Right renal cortex interstitium (tissue), 3 donors: ENCODE measurements around the gene IGSF21. TPM values are rescaled to one million over a fixed set of nuclear protein-coding genes. Genes with fewer than 3 reads are reported as not detected.

ENCODE experiments used
- DNase-seq, 3 donors: peaks; one replicate each; pipeline ENCODE4 v3.0.0-alpha.2; 2013; ENCODE audit warnings: low read depth in 3 of 3, low spot score in 2 of 3
- polyA plus RNA-seq, 3 donors: library from polyadenylated mRNA; unstranded; fragments of 120-200 nt; gene quantifications; one replicate each; pipeline ENCODE4 v1.2.1, GENCODE V29; 2013; ENCODE audit not compliant: insufficient read length in 3 of 3

Gene IGSF21
- polyA plus RNA-seq, 3 donors: 0.32 to 0.36 (median 0.34) TPM

DNA sequence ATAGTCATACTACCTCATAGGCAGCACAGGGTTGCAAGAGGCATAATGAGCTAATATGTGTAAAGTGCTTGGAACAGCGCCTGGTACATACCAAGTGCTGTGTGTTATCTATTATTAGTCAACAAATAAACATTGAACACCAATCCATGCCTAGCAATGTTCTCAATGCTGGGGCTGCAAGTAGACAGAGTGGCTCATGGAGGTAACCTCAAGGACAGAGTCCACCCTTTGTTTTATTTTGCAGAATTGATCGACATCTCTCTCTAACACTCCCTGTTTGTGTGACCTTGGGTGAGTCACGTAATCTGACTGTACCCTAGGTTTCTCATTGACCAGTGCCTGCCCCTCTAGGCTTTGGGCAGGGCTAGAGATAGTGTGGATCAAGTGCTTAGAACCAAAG lies 209.2 kb downstream of the IGSF21 start:
- DNase-seq: no peak

DNA sequence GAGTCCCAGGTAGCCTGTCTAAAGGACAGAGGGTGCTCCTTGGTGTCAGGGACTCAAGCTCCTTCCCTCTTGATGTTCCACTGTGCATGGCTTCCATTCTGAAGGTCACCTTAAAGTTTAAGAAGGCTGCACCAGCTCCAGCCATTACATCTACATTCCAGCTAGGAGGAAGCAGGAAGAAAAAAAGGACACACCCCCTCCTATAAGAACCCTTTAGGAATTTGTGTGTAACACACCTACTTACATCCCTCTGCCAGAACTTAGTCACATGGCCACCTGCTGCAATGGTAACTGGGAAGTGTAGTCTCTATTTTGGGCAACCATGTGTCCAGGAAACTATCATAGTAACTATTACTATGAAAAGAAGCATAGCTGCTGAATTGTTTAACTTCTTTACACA lies 211.5 kb downstream of the IGSF21 start:
- DNase-seq: no peak

DNA sequence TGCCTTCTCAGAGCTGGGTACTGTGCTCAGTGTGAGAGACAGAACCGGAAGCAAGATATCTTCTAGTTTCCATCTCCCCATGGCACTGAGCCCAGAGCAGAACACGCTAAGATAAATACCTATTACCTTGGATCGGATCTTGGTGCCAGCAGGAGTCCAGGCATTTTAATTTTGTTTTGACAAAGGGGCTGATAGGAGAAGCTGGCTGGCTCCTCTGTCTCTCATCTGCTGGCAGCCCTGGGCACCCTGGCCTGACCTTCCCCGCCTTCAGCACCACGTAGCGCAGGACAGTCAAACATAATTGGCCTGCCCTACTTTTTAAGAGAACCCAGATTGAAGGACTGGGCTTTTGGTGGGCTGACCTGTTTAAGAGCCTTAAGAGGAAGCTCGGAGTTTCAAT lies 212.5 kb downstream of the IGSF21 start:
- DNase-seq: no peak

DNA sequence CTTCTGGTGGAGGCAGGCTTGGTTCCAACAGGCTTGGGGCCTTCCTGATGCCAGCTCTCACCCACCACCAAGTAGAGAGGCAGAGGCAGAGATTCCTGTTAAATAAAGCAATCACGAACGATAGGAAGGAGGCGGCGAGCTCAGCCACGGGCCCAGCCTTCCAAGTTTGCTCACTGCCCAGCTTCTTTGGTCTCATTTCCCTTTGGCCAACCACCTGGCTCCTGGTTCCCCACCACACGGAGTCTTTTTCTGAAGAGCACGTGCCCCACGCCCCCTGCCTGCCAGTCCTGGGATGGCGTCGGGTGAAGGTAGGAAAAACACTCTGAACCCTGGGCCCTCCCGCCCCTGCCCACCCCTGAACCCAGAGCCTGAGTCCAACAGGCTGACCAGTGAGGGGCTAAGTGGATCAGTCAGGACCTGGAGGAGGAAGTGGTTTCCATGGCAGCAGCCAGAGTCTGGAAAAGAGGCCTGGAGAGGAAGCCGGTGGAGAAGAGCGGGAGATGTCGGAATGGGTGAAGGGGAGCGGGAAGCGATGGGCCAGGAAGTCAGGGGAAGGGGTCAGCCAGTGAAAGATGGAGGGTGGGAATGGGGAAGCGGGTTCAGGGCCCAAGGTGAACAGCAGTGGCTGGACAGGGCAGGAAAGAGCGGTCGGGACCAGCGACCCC lies 214.9 kb downstream of the IGSF21 start:
- no peak for DNase-seq

DNA sequence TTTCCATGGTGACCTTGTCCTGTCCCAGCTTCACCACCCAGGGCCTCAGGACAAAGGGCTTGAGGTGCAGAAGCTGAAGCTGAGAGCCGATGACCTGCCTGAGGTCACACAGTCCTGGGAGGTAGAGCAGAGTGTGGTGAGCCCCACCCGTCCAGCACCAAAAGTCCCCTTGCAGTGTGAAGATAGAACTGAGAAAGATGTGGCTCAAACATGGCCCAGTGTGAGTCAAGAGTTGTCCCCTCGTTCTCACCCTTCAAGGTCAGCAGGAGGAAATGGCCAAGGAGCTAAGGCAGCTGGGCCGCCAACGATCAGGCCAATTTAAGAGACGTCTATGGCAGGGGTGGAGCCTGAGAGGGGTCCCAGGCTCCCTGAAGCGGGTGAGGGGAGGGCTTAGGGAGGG lies 215.7 kb downstream of the IGSF21 start:
- DNase-seq: no peak

DNA sequence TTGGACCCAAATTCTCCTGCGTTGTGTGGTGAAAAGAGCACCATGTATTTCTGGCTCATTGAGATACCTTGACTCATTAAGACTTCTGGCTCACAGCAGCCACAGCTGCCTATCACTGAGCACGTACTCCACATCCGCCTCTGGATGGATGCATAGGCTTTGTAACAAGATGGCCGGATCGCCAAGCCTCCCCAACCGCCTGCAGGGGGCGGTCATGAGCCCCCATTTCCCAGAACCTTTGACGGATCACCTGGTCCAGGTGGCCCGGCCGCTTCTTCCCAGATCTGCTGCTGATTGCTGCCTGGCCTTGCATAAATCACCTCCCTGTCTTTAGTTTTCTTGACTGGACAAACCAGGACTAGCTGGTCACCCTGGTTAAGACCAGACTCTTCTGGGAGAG lies 216.6 kb downstream of the IGSF21 start:
- no peak for DNase-seq

DNA sequence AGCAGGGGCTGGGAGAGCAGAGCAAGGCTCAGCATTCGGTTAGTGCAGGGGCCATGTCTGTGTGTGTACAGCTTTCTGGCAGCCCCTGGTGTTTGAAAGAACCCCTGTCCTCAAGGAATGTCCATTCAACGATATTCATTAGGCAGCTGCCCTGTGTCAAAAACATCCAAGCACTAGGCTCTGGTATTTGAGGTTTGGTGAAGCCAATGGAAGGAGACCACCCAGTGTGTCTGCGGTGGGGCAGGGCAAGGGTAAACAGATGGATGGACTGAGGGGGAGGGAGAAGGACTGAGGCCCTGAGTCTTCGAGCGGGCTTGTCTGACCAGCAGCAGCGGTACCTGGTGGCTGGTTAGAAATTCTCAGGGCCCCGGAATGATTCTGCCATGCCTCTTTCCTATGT lies 217.5 kb downstream of the IGSF21 start:
- no peak for DNase-seq

DNA sequence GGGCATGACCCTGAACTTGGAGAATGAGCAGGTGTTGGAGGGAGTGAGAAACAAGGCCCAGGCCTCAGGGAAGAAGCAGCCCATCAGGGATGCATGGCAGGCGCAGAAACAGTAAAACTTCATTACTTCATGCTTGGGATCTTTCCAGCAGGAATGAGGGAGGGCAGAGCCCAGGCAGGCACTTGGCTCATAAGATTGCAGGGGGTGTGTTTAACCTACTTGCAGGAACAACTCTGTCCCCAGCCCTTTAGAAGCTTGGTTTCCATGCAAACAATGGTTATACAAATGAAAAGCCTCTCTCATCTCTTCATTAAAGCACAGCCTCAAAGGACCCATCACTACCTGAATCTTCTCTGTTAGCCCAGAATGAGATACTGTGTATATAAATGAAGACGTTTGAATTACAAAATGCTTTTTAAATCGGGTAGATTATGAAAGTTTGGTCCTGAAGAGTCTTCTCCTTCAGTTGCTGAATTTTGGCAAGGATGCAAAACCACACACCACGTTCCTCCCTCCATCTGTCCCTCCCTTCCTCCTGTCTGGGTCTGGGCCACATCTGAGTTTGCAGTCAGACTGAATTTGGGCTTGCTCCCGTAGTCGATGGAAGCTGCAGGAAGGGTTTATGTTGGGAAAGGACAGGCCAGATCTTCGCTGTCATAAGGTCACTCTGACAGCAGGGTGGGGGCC lies 218.8 kb downstream of the IGSF21 start:
- DNase-seq: no peak

DNA sequence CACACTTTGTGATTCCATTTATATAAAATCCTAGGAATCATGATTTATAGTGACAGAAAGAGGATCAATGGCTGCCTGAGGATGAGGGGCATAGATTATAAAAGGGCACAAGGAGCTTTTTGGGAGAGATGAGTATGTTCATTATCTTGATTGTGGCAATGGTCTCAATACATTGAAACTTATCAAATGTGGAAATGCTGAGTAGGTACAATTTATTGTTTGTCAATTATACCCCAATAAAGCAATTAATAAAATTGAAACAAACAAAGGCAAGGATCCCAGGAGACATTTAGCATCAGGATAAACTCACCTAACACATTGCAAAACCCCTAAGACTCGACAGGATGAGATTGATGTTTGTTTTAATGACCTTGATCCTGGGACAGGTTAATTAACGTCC lies 220.1 kb downstream of the IGSF21 start:
- DNase-seq: no peak

DNA sequence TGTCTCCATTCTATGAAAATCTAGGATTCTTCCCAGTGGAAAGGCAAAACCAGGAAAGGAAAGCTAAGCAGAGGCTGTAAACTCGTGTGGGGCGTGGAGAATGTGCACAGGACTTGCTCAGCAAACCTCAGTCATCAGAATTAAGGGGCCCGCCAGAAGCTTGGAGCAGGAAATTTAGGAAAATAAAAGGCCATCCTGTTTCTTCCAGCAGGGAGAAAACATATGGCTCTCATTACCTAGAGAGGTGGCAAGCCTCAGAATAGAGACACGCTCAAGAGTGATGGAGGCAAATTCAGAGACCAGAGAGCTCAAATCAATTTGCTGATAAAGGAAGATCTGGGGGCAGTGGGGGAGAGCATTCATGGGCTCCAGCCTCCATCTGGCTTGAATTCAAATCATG lies 221.2 kb downstream of the IGSF21 start:
- DNase-seq: no peak

DNA sequence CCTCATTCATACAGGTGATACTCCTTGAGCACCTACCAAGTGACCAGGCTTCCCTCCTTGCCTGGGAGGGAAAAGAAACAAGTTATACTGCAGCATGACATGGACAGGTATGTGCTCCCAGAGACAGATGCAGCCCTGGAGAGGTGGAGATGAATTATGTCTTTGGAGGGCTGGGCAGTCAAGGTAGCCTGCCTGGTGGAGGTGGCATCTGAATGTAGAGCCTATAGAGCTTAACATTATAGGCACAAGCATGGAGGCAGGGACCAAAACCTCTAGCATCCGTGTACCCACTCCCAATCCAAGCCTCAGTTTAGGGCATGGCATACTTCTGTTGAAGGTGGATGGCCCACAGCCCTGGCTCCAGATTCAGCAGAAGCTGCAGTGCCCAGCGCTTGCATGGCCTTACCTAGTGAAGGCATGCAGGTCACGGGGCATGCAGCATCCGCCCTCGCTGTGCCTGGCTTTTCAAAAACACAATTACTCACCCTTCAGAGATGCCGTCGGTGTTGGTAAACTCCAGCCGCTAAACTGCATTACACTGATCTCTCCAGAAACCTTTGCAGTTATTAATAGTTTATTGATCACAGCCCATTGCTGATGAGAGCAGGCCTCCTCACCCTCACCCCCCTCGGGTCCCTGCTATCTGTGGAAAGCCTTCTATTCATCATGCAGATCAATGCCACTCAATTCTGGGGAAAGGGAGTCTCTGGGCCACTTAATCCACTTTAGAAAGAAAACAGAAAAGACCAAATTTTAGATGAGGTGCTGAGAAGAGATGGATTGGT lies 222.1 kb downstream of the IGSF21 start:
- no peak for DNase-seq

DNA sequence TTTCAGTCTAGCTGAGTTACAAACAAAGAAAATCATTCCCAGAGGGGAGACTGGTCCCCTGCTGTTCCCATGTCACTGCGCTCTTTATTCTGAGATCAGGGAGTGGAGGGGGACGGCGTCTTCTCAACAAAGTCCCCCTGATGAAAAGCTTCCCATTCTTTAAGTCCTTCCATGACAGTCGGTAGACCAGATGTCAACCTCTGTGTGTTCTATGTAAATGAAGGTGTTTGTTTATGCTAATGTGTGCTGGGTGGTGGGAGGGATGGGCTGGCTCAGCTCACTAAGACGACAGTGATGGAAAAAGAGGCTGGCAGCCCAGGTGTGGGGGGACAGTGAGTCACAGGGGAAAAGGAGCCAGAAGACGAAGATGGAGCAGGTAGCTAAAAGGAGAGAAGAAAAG lies 225.0 kb downstream of the IGSF21 start:
- DNase-seq: no peak

DNA sequence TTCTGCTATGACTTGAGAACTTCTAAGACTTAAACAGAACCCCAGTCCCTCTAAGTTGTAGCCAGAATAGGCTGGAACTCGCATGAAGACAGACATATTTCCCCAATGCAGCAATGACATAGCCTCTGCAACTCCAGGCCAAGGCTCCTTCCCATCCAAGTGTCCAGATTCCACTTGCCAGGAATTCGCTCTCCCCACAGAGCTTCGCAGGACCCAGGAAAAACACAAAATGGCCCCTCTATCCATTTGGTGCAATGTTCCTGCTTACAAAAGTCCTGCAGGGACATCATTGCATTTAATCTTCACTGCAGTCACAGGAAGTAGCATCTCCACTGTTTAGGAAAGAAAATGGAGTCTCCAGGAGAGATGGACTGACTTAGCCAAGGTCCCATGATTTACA lies 225.6 kb downstream of the IGSF21 start:
- no peak for DNase-seq

DNA sequence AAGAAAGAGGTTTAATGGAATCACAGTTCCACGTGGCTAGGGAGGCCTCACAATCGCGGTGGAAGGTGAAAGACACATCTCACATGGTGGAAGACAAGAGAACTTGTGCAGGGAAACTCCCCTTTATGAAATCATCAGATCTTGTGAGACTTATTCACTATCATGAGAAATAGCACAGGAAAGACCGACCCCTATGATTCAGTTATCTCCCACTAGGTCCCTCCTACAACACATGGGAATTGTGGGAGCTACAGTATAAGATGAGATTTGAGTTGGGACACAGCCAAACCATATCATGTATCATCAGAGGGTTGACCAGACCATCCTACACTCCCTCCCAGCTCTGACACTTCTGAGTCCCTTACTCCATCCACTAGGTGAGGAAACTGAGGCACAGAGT lies 229.2 kb downstream of the IGSF21 start:
- DNase-seq: no peak

DNA sequence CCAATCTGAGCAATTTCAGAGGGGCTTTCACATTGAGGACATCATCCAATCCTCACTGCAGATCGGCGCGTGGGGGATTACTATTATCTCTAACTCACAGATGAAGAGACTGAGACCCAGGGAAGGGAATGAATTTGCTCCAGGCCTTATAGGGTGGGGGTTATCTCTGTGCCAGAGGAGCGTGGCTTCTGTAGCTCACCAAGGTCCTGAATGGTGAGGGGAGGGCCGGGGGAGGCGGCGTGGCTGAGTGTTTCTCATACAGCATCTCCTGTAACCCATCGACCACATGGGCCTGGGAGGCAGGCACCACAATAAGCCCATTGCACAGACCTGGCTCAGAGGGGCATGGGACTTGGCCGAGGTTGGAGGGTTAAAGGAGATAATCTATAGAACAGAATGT lies 230.2 kb downstream of the IGSF21 start:
- no peak for DNase-seq

DNA sequence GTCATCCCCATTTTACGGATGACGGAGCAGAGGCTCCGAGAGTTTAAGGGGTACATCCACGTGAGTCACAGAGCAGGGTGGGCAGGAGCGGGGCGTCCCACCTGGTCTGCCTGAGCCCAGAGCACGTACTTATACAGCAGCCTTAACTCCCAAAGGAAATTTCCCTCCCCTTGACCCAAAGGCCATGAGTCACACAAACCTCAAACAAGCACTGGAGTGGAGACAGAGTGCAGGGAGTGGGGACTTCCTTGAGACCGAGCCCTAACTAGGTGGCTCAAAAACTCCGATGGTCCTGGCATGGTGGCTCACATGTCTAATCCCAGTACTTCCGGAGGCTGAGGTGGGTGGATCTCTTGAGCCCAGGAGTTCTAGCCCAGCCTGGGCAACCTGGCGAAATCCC lies 231.6 kb downstream of the IGSF21 start:
- no peak for DNase-seq

DNA sequence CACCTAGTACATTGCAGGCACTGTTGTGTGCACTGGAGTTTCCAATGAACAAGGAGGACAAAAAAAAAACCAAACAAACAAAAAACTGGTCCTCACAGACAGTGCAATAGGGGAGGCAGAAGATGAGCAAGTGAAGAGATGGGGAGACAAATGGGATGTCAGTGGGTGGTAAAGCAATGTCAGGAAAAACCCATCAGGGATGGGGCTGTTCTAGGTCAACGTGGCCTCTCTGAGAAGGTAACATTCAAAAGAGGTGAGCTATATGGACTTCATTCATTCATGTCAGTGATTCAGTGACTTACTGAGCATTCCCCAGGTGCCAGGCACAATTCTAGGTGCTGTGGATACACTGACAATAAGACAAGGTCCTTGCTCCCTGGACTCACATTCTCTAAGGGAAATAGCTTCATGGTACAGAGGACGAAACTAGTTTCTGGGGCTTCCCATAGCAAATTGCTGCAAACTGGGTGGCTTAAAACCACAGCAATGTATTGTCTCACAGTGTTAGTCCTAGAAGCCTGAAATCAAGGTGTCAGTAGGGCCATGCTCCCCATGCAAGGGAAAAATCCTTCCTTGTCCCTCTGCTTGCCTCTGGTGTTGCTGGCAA lies 232.7 kb downstream of the IGSF21 start:
- no peak for DNase-seq

DNA sequence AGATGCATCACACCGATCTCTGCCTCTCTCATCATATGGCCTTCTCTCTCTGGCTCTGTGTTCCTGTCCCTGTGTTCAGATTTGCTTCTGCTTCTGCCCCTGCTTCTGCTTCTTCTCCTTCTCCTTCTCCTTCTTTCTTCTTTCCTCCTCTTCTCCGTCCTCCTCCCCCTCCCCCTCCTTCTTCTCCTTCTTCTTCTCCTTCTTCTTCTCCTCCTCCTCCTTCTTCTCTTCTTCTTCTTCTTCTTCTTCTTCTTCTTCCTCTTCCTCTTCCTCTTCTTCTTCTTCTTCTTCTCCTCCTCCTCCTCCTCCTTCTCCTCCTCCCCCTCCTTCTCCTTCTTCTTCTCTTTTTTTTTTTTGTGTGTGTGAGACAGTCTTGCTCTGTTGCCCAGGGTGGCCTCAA lies 233.2 kb downstream of the IGSF21 start:
- DNase-seq: no peak

DNA sequence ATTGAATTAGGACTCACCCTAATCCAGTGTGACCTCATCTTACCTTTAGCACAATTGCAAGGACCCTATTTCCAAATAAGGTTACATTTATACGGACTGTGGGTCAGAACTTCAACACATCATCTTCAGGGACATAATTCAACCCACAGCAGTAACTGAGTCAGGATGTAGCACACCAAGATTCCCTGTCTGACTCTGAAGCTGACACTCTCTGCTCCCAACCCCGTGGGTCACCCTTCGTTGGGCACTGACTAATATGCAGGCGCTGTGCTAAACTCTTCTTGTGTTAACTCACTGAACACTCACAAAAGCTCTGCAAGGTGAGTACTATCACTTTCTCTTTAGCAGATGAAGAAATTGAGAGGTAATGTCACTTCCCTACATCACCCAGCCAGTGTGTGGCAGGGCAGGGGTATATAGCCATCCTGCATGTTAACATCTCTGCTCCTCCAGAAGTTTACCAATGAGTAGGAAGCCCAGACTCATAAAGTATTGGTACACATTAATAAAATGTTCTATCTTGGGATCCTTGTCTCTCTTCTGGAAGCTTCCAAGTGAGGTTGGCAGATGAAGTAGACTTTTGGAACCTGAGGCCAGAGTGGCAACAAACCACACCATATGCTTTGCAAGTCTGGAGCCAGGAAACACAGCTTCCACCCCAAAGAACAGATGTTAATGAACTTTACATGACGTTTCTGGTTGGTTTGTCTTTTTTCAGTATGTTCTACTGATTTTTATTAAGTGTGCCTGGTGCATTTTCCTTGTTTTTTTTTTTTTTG lies 233.9 kb downstream of the IGSF21 start:
- no peak for DNase-seq

DNA sequence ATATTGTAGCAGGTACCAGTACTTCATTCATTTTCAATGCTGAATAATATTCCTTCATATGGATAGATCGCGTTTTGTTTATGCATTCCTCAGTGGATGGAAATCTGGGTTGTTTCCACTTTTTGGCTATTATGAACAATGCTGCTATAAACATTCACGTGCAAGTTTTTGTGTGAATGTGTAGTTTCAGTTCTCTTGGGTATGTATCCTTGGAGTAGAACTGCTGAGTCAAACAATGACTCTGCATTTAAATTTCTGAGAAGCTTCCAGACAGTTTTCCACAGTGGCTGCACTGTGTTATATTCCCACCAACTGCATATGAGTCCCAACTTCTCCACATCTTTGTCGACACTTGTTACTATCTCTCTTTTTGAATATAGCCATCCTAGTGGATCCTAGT lies 235.1 kb downstream of the IGSF21 start:
- DNase-seq: no peak

DNA sequence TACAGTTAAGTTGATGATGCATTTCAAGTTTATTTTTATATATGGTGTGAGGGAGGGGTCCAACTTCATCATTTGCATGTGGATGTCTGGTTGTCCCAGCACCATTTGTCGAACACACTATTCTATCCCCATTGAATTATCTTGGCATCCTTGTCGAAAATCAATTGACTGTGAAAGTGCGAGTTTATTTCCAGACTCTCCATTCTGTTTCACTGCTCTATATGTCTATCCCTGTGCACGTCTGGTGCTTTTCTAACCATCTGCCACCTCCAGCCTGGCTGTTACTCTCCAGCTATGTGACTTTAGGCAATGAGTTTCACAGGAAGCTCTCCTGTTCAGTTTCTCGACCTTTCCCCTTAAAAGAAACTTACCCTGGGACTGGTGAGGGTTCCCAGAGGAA lies 236.0 kb downstream of the IGSF21 start:
- DNase-seq: no peak
